Renal cortex interstitium (tissue), 11 donors: Measurements from ENCODE around the gene PANK4. TPM values are rescaled to one million over a fixed set of nuclear protein-coding genes. Genes with fewer than 3 reads are reported as not detected.

Experiments
- DNase-seq, 11 donors: peaks; one replicate each; pipeline ENCODE4 v3.0.0-alpha.2; 2013; ENCODE audit warnings: low read depth in 9 of 11, low spot score in 4 of 11; ENCODE audit errors: extremely low read depth in 1 of 11
- polyA plus RNA-seq, 3 donors: library from polyadenylated mRNA; unstranded; fragments of 120-200 nt; gene quantifications; one replicate each; pipeline ENCODE4 v1.2.1, GENCODE V29; 2013; ENCODE audit not compliant: insufficient read length in 3 of 3

The PANK4 gene
- polyA plus RNA-seq, 3 donors, result 23.1 to 29.7 (median 29.2) TPM

- no peak for DNase-seq
These were observed 32.6 kb downstream of the PANK4 start for GRCh38 chr1:2493691-2494322.

GRCh38 chr1:2493218-2493617, 33.2 kb downstream of the PANK4 start:
- no peak for DNase-seq

- DNase-seq, result no peak
These were observed 34.3 kb downstream of the PANK4 start for GRCh38 chr1:2492091-2492490.

- no peak for DNase-seq
These were observed 36.8 kb downstream of the PANK4 start for GRCh38 chr1:2489615-2490014.

- no peak for DNase-seq
These were observed 37.7 kb downstream of the PANK4 start for GRCh38 chr1:2488688-2489087.

GRCh38 chr1:2486558-2486957, 39.8 kb downstream of the PANK4 start:
- no peak for DNase-seq

GRCh38 chr1:2486041-2486440, 40.4 kb downstream of the PANK4 start:
- no peak for DNase-seq

- no peak for DNase-seq
These were observed 42.4 kb downstream of the PANK4 start for GRCh38 chr1:2483970-2484369.

- no peak for DNase-seq
These were observed 43.4 kb downstream of the PANK4 start for GRCh38 chr1:2483026-2483425.

GRCh38 chr1:2482588-2482987, 43.8 kb downstream of the PANK4 start:
- no peak for DNase-seq

- no peak for DNase-seq
These were observed 44.5 kb downstream of the PANK4 start for GRCh38 chr1:2481885-2482284.

- DNase-seq, result peak in 6 of 11 donors; percentile 40 to 65 (median 58)
These were observed 45.4 kb downstream of the PANK4 start for GRCh38 chr1:2480986-2481364.

- no peak for DNase-seq
These were observed 46.0 kb downstream of the PANK4 start for GRCh38 chr1:2480236-2480985.

GRCh38 chr1:2479618-2480017, 46.8 kb downstream of the PANK4 start:
- no peak for DNase-seq

GRCh38 chr1:2479186-2479585, 47.2 kb downstream of the PANK4 start:
- no peak for DNase-seq

GRCh38 chr1:2477791-2478499, 48.5 kb downstream of the PANK4 start:
- no peak for DNase-seq

GRCh38 chr1:2477309-2477708, 49.1 kb downstream of the PANK4 start:
- DNase-seq, result no peak

GRCh38 chr1:2476061-2476999, 50.1 kb downstream of the PANK4 start, which contains the start of gene PLCH2:
Gene PLCH2 (plus strand): TSS chr1:2476289. CDS start chr1:2476589, 300 bp downstream.
- no peak for DNase-seq

- DNase-seq, result no peak
These were observed 50.8 kb downstream of the PANK4 start for GRCh38 chr1:2475571-2475970.
